Endothelial cell (in vitro differentiated cells): ENCODE data around the gene RGS3. TPM values are rescaled to one million over a fixed set of nuclear protein-coding genes. Genes with fewer than 3 reads are reported as not detected.

Source experiments
- DNase-seq: peaks from one replicate; pipeline ENCODE4 v3.0.0; 2021; ENCODE audit warnings: low spot score
- H3K27ac Mint-ChIP-seq: one replicate; pipeline ENCODE4 v1.8.0; 2021; ENCODE audit warnings: mixed read lengths, inconsistent platforms; ENCODE audit not compliant: unreplicated experiment
- H3K27me3 Mint-ChIP-seq: one replicate; pipeline ENCODE4 v1.8.0; 2021; ENCODE audit warnings: mild to moderate bottlenecking, moderate library complexity, mixed read lengths, inconsistent platforms; ENCODE audit not compliant: unreplicated experiment
- H3K36me3 Mint-ChIP-seq: one replicate; pipeline ENCODE4 v1.8.0; 2021; ENCODE audit warnings: mild to moderate bottlenecking, low read depth, mixed read lengths, inconsistent platforms; ENCODE audit not compliant: unreplicated experiment
- H3K4me1 Mint-ChIP-seq: one replicate; pipeline ENCODE4 v1.8.0; 2021; ENCODE audit warnings: mild to moderate bottlenecking, mixed read lengths, inconsistent platforms; ENCODE audit not compliant: unreplicated experiment
- H3K4me3 Mint-ChIP-seq: one replicate; pipeline ENCODE4 v1.8.0; 2021; ENCODE audit warnings: mild to moderate bottlenecking, mixed read lengths, inconsistent platforms; ENCODE audit not compliant: unreplicated experiment
- H3K9me3 Mint-ChIP-seq: one replicate; pipeline ENCODE4 v1.8.0; 2021; ENCODE audit warnings: mixed read lengths, inconsistent platforms; ENCODE audit not compliant: unreplicated experiment
- total RNA-seq: library from RNA; stranded (reverse); fragmentation: NEBNext Ultra II Directional; extraction: Animal tissue kit (Norgen Biotek cat#: 25700); gene quantifications from one replicate; pipeline ENCODE4 v1.2.1, GENCODE V29; 2021; ENCODE audit not compliant: unreplicated experiment
- TF ChIP-seq, protein P1 (sequence below): fragments of 200-600 bp; sonication (generic); IDR thresholded peaks from one replicate; pipeline ENCODE4 v1.5.0; 2021; ENCODE audit warnings: antibody characterized with exemption; ENCODE audit not compliant: unreplicated experiment

RGS3 gene
- total RNA-seq, 1 donor from 2014 or later = 474 TPM

DNA sequence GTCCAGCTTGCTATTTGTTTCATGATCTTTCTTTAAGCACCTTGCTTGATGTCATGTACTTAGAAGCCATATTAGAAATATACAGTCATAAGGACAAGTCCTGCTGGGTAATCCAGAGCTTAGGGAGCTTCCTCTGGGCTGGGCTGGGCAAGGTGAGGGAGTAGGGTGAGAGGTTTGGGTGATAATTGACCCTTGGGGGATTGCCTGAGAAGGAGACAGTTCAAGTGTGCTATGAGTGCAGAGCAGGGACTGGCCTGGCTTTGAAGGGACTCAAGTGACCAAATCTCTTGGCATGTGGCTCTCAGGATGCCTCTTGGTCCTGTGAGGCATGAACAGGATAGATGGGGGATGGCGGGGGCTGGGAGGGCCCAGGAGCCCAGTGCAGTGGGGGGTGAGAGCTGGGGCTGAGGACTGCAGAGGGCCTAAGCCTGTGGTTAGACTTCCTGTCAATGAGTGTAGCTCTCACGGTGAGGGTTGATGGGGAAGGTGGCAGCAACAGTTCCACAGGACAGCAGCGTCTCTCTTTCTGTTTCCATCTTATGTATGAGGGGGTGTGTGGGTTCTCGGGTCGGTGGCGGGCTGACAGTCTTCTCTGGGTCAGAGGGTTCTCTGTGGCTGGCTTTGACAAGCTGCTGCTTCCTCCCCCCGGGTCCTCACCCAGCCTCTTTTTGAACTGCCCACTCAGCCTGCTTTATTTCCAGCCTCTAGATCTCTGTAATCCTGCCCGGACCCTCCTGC, 53.5 kb downstream of the RGS3 start:
- TF ChIP-seq, protein P1, sequence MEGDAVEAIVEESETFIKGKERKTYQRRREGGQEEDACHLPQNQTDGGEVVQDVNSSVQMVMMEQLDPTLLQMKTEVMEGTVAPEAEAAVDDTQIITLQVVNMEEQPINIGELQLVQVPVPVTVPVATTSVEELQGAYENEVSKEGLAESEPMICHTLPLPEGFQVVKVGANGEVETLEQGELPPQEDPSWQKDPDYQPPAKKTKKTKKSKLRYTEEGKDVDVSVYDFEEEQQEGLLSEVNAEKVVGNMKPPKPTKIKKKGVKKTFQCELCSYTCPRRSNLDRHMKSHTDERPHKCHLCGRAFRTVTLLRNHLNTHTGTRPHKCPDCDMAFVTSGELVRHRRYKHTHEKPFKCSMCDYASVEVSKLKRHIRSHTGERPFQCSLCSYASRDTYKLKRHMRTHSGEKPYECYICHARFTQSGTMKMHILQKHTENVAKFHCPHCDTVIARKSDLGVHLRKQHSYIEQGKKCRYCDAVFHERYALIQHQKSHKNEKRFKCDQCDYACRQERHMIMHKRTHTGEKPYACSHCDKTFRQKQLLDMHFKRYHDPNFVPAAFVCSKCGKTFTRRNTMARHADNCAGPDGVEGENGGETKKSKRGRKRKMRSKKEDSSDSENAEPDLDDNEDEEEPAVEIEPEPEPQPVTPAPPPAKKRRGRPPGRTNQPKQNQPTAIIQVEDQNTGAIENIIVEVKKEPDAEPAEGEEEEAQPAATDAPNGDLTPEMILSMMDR = no peak
- peaks cover 19% of the 10 kb centered on the region for H3K27me3 Mint-ChIP-seq
- peaks cover 72% of the 10 kb centered on the region for H3K36me3 Mint-ChIP-seq
- H3K27ac Mint-ChIP-seq = peak overlapping the region; percentile 82
- peak overlapping the region; percentile 79 for H3K4me3 Mint-ChIP-seq
- no peaks in the 10 kb centered on the region for H3K9me3 Mint-ChIP-seq
- peaks cover 81% of the 10 kb centered on the region for H3K4me1 Mint-ChIP-seq
- no peak for DNase-seq

- H3K36me3 Mint-ChIP-seq = peaks cover 62% of the 10 kb centered on the region
- no peak overlapping the region for H3K4me3 Mint-ChIP-seq
- TF ChIP-seq, protein P1 = no peak
- H3K27me3 Mint-ChIP-seq = peaks cover 25% of the 10 kb centered on the region
- H3K9me3 Mint-ChIP-seq = no peaks in the 10 kb centered on the region
- DNase-seq = no peak
- no peak overlapping the region for H3K27ac Mint-ChIP-seq
- H3K4me1 Mint-ChIP-seq = peaks cover 83% of the 10 kb centered on the region
Observed at GRCh38 chr9:113519426-113520108, 56.0 kb downstream of the RGS3 start.

DNA sequence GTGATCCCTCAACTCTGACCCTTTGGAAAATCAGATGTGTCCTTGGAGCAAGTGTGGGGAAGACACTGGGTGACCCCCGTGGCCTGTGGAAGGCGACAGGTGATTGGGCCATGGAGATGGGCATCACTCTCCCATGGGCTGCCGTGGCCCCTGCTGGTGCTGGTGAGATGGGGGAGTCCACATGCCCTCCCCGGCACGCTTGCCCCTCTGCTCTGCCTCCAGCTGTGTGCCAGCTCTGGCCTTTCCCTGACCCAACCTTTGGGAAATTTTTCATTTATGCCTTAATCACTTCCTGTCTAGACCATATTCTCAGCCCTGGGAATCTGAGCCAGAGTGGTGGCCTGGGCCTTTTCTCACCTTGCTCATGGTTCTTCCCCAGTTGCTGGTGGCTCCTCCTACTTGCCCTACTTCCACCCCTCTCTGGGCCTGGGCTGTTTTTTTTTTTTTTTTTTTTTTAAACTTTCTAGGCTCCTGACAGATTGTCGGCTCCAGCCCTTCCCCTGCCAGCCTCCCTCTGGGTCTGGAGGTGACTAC, 56.6 kb downstream of the RGS3 start:
- Mint-ChIP-seq H3K4me1 (peaks cover 87% of the 10 kb centered on the region), H3K4me3 (peak overlapping the region; percentile 17), H3K27me3 (peaks cover 30% of the 10 kb centered on the region), H3K9me3 (no peaks in the 10 kb centered on the region), H3K36me3 (peaks cover 61% of the 10 kb centered on the region), H3K27ac (peak overlapping the region; percentile 30)
- TF ChIP-seq, protein P1 = no peak
- DNase-seq = no peak

DNA sequence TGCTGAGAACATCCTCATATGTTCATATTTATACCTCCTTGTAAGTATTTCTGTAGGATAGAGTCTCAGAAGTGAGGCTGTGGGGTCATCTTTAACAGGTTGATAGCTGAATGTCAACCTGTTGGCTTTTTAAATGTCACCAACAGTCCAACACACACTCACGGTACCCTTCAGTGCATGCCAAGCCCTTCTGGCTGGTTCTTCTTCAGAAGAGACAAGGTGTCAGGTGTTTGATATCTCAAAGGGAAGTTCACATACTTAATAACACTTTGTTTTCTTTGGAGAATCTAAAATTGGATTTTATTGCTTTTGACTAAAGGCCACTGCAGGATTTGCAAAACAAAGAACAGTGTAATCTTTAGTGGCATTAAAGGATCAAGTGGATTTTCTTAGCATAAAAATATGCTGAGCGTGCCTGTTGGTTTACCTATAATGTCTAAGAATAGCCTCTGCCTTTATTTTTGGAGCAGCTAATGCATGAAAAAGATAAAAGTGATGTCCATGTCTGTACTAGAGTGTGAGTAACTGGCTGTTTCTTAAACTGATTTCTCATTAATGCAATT, 58.2 kb downstream of the RGS3 start:
- peaks cover 36% of the 10 kb centered on the region for H3K27me3 Mint-ChIP-seq
- H3K27ac Mint-ChIP-seq = peak overlapping the region; percentile 24
- TF ChIP-seq, protein P1 = no peak
- DNase-seq = no peak
- no peaks in the 10 kb centered on the region for H3K9me3 Mint-ChIP-seq
- peaks cover 66% of the 10 kb centered on the region for H3K36me3 Mint-ChIP-seq
- H3K4me3 Mint-ChIP-seq = peak overlapping the region; percentile 15
- peaks cover 91% of the 10 kb centered on the region for H3K4me1 Mint-ChIP-seq
